Activated T-helper 1 cell treated with anti-CD3 and anti-CD28 coated beads, Interleukin-12 subunit alpha, Interleukin-12 subunit beta, Interleukin-2, Interleukin-4 antibody, amounts not matched to agents 30 ng/mL and 10 ng/mL and 1 ng/mL, durations not matched to agents 14 hours and 24 hours and 36 hours (primary cell): Measurements from ENCODE around the gene LTBP4. TPM values are rescaled to one million over a fixed set of nuclear protein-coding genes. Genes with fewer than 3 reads are reported as not detected.

Experiments used
- total RNA-seq: library from RNA; stranded (reverse); gene quantifications from 2 replicates; pipeline ENCODE4 v1.2.3, GENCODE V29; 2022

Gene LTBP4
- total RNA-seq, 1 donor from 2014 or later, result 116 TPM

Other genes with a start within 250 kb of the LTBP4 start
- not detected in 2 replicates for gene HIPK4, start 211.2 kb upstream of the LTBP4 start, total RNA-seq
- 0.99 and 1.7 TPM in 2 replicates for gene PRX, start 188.0 kb upstream of the LTBP4 start, total RNA-seq
- gene SERTAD1, start 175.4 kb upstream of the LTBP4 start, total RNA-seq, result 18.3 and 19.4 TPM in 2 replicates
- 6.4 and 10.0 TPM in 2 replicates for gene SERTAD3, start 157.0 kb upstream of the LTBP4 start, total RNA-seq
- gene BLVRB, start 135.6 kb upstream of the LTBP4 start, total RNA-seq, result 6.1 and 8.2 TPM in 2 replicates
- 0.21 and 0.69 TPM in 2 replicates for gene SPTBN4, start 134.4 kb upstream of the LTBP4 start, total RNA-seq
- 102 and 113 TPM in 2 replicates for gene SHKBP1, start 24.5 kb upstream of the LTBP4 start, total RNA-seq
- gene NUMBL, start 89.3 kb downstream of the LTBP4 start, total RNA-seq, result 18.1 and 20.6 TPM in 2 replicates
- gene COQ8B, start 115.5 kb downstream of the LTBP4 start, total RNA-seq, result 38.4 and 41.6 TPM in 2 replicates
- 8.7 and 9.9 TPM in 2 replicates for gene ITPKC, start 115.7 kb downstream of the LTBP4 start, total RNA-seq
- gene ACTMAP, start 149.1 kb downstream of the LTBP4 start, total RNA-seq, result 9.5 and 10.0 TPM in 2 replicates
- gene SNRPA, start 149.8 kb downstream of the LTBP4 start, total RNA-seq, result 243 and 245 TPM in 2 replicates
- gene MIA, start 174.2 kb downstream of the LTBP4 start, total RNA-seq, result 0.91 TPM in 1 of 2 replicates, not detected in the other
- gene RAB4B, start 176.9 kb downstream of the LTBP4 start, total RNA-seq, result 40.6 and 45.5 TPM in 2 replicates
- 100 and 104 TPM in 2 replicates for gene EGLN2, start 197.8 kb downstream of the LTBP4 start, total RNA-seq
- gene CYP2A6, start 249.1 kb downstream of the LTBP4 start, total RNA-seq, result not detected in 2 replicates